RWPE2 (cell line): Measurements from ENCODE around the gene CLEC16A.
A peak's percentile ranks its signal among the peaks of the same experiment; 100 is the strongest.

ENCODE experiments used
- ATAC-seq: fragments of 200-7000 bp; cut with Tn5 transposase; 3 replicates; pipeline ENCODE4 v1.9.1; 2021; ENCODE audit warnings: low read depth
- DNase-seq: peaks from one replicate; pipeline ENCODE4 v3.0.0-alpha.2; 2020; ENCODE audit warnings: low spot score
- H3K27ac ChIP-seq: fragments of 450-650 bp; 2 replicates; pipeline ENCODE4 v1.5.1; 2017; ENCODE audit warnings: mild to moderate bottlenecking; ENCODE audit not compliant: poor library complexity, severe bottlenecking
- H3K27me3 ChIP-seq: fragments of 250-450 bp; sonication (Bioruptor Pico); 2 replicates; pipeline ENCODE4 v1.5.1; 2021; ENCODE audit warnings: mild to moderate bottlenecking, moderate library complexity; ENCODE audit not compliant: insufficient read depth, poor library complexity, severe bottlenecking
- H3K36me3 ChIP-seq: fragments of 250-450 bp; sonication (Bioruptor Pico); 2 replicates; pipeline ENCODE4 v1.5.1; 2020; ENCODE audit warnings: low read depth, mild to moderate bottlenecking, moderate library complexity
- H3K4me1 ChIP-seq: fragments of 250-450 bp; sonication (Bioruptor Pico); 2 replicates; pipeline ENCODE4 v1.5.1; 2021; ENCODE audit warnings: mild to moderate bottlenecking, moderate library complexity; ENCODE audit not compliant: insufficient read depth, poor library complexity, severe bottlenecking
- H3K4me3 ChIP-seq: fragments of 250-450 bp; sonication (Bioruptor Pico); 2 replicates; pipeline ENCODE4 v1.5.1; 2021; ENCODE audit warnings: mild to moderate bottlenecking, moderate library complexity; ENCODE audit not compliant: severe bottlenecking
- H3K9me3 ChIP-seq: fragments of 250-450 bp; sonication (Bioruptor Pico); 2 replicates; pipeline ENCODE4 v1.5.1; 2021; ENCODE audit warnings: mild to moderate bottlenecking, moderate library complexity; ENCODE audit not compliant: severe bottlenecking
- TF ChIP-seq, protein P1 (sequence below): fragments of 450-650 bp; IDR thresholded peaks from one replicate; pipeline ENCODE4 v1.5.1; 2017; ENCODE audit warnings: mild to moderate bottlenecking, moderate library complexity; ENCODE audit not compliant: poor library complexity, severe bottlenecking

The CLEC16A gene

DNA sequence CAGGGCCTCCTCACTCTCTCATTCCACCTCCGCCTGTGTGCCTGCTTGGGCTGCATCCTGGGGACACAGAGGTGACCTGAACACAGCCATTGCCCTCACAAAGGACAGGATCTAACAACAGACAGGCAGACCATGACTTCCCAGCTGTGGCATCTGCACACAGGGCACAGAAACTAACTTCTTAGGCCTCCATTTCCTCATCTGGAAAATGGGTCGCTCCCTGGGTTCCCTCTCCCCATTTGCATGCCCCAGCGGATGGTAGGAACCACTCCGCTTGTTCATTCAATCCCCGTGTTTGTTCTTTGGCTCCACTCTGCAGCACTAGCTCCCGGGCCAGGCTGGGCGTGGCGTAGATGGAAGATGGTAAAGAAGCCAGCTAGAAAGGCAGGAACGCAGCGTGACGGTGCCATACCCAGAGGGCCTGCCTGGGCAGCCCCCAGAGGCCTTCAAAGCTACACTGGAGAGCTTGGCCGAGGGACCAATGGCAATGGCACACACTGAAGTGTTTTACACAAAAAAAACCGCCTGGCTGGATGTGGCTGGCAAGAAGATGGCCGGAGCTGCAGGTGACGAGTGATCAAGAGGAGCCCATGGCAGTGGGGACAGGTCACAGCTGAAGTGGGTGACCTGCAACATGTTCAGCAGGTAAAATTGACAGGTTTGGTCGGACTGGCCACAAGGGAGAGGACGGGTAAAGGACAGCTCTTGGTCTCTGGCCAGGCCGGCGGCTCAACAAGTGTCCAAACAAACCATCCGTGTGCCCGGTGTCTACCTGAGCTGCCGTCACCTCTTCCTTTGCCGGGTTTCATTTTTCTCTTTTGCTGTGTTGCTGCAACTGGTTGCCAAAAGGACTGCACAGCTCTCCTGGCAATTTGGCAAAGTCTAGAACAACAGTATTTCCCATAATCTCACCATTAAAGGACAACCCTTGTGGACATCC is 244.7 kb downstream of the CLEC16A start:
- no peak for DNase-seq
- no peak overlapping the region for H3K4me3 ChIP-seq
- no peak overlapping the region for H3K27ac ChIP-seq
- no peaks in the 10 kb centered on the region for H3K9me3 ChIP-seq
- H3K36me3 ChIP-seq: no peaks in the 10 kb centered on the region
- no peak for ATAC-seq
- H3K4me1 ChIP-seq: no peaks in the 10 kb centered on the region
- TF ChIP-seq, protein P1, sequence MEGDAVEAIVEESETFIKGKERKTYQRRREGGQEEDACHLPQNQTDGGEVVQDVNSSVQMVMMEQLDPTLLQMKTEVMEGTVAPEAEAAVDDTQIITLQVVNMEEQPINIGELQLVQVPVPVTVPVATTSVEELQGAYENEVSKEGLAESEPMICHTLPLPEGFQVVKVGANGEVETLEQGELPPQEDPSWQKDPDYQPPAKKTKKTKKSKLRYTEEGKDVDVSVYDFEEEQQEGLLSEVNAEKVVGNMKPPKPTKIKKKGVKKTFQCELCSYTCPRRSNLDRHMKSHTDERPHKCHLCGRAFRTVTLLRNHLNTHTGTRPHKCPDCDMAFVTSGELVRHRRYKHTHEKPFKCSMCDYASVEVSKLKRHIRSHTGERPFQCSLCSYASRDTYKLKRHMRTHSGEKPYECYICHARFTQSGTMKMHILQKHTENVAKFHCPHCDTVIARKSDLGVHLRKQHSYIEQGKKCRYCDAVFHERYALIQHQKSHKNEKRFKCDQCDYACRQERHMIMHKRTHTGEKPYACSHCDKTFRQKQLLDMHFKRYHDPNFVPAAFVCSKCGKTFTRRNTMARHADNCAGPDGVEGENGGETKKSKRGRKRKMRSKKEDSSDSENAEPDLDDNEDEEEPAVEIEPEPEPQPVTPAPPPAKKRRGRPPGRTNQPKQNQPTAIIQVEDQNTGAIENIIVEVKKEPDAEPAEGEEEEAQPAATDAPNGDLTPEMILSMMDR: no peak
- no peaks in the 10 kb centered on the region for H3K27me3 ChIP-seq

DNA sequence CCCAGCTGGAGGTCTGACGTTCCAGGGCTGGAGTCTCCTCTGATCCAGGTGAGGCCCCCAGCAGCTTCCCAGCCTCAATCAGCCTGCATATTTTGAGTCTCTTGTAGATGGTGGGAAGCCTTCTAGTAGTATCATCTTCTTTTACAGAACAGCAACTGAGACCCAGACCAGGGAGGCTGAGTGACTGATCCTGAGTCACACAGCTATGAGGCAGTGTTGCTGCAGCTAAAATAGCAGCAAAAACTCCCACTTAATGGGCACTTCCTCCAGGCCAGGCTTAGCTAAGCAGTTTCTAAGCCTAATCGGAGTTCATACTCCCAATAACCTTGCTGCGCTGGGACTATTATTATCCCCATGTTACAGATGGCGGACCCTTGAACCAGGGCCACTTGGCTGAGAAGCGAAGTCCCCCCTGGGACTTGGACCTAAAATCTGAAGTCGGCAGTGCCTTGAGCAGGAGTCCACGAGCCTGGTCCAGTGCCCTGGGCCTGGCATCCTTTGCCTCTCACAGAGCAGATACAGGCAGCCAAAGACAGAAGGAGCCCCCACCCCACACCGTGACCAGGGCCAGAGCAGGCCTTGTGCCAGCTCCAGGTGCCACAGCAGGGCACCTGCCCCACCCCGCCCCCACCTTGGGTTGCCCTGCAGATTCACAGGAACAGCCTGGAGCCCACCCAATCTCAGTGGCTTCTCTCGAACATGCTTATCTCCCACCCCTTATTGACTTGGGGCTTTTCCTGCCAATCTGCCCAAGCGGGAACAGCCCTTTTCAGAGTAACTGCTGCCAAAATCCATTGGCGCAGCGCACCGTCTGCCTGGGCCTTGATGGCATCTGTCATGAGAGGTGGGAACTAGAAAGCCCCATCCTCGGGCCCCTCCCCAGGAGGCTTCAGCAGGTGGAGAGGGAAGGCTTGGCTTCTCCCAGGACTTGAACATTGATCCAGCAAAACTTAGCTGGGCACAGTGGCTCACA is 246.5 kb downstream of the CLEC16A start:
- ATAC-seq (peak; percentile 40; the same call in 1 of the 3 replicates), DNase-seq (peak; percentile 55)
- TF ChIP-seq, protein P1: no peak
- Histone ChIP-seq H3K27me3 (no peaks in the 10 kb centered on the region), H3K4me1 (no peaks in the 10 kb centered on the region), H3K4me3 (no peak overlapping the region), H3K27ac (no peak overlapping the region), H3K36me3 (no peaks in the 10 kb centered on the region), H3K9me3 (no peaks in the 10 kb centered on the region)

DNA sequence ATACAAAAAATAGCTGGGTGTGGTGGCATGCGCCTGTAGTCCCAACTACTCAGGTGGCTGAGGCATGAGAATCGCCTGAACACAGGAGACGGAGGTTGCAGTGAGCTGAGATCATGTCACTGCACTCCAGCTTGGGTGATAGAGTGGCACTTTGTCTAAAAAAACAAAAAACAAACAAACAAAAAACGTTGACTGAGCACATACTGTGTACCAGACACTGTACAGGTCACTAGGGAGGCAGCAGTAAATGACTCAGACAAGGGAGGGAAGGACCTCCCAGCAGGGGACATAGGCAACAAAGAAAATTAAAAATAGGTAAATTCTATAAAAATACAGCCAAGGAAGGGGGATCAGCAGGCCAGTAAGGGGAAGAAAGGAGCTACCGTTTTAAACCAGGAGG is 247.3 kb downstream of the CLEC16A start:
- Histone ChIP-seq H3K4me1 (no peaks in the 10 kb centered on the region), H3K9me3 (no peaks in the 10 kb centered on the region), H3K36me3 (no peaks in the 10 kb centered on the region), H3K27ac (no peak overlapping the region), H3K27me3 (no peaks in the 10 kb centered on the region), H3K4me3 (no peak overlapping the region)
- ATAC-seq (no peak), DNase-seq (no peak)
- TF ChIP-seq, protein P1: no peak

GRCh38 chr16:11193494-11193893 is 249.1 kb downstream of the CLEC16A start:
- Histone ChIP-seq H3K9me3 (no peaks in the 10 kb centered on the region), H3K27ac (no peak overlapping the region), H3K4me1 (no peaks in the 10 kb centered on the region), H3K27me3 (no peaks in the 10 kb centered on the region), H3K36me3 (no peaks in the 10 kb centered on the region), H3K4me3 (no peak overlapping the region)
- TF ChIP-seq, protein P1: no peak
- no peak for ATAC-seq
- no peak for DNase-seq
